Left lobe of liver (tissue), 2 donors: ENCODE data around the gene MEGF11. TPM values are rescaled to one million over a fixed set of nuclear protein-coding genes. Genes with fewer than 3 reads are reported as not detected.

Source experiments
- ATAC-seq: fragments of 200-7000 bp; cut with Tn5 transposase; one replicate; pipeline ENCODE4 v1.9.1; 2020; ENCODE audit warnings: mild to moderate bottlenecking, moderate library complexity
- DNase-seq: peaks from one replicate; pipeline ENCODE4 v3.0.0-alpha.2; 2020; ENCODE audit warnings: low spot score
- total RNA-seq: library from RNA; stranded (reverse); gene quantifications from one replicate; pipeline ENCODE4 v1.2.1, GENCODE V29; 2021
- donor health status: DM: no; HTN: no; CAD: no; lungs with moderate emphysema.
- donor health status: DM: no; HTN: yes; CAD: no.

Gene MEGF11
- total RNA-seq, 1 donor from 2014 or later = not detected

DNA sequence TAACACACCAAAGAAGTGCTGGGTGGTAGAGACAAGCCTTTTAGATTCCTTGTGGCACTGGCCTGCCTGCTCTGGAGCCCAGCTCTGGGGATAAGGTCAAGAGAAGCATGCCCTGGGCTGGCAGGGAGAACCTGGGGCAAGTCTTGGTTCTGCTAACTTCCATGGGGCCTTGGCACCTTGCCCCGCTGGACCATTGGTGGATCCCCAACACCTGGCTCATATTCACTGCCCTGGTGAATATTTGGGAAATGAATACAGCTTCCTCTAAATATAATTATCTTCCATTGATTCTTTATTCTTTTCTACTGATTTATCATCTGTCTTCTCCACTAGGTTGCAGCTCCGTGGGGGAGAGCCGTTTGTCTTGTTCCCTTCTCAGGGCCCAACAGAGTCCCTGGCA lies 294.7 kb downstream of the MEGF11 start:
- ATAC-seq = no peak

DNA sequence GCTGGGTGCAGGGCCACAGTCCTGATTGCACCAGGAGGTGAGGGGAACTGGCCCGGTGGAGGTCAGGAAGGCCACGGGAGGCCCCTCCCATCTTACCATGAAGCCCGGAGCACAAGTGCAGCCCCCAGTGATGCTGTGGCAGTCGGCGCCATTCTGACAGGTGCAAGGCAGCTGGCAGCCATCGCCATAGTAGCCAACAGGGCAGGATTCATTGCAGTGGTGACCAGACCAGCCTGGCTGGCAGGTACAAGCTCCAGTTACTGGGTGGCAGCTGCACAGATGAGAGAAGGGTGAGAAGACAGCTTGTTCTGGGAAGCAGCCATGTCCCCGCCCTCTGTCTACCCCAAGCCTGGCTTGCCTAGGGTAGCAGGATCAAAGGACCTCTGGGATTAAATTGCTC lies 296.1 kb downstream of the MEGF11 start:
- no peak for DNase-seq

More for the DNA sequence above, 294.7 kb downstream of the MEGF11 start:
- DNase-seq = no peak

DNA sequence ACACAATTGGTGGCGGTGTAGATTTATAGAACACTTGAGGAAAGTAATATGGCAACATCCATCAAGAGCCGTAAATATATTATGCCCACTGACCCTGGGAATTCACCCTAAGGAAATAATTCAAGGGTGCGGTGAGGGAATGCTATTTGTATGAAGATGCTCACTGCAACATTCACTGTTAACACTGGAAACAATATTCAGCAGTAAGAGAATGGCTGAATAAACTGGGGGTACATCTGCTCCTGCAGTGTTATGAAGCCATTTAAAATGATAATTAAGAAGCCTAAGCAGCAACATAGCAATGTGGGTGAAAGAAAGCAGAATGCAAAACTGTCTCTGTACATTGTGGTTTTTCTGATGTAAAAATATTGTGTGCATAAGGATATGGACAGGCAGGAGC lies 296.7 kb downstream of the MEGF11 start:
- no peak for DNase-seq
- no peak for ATAC-seq

More for the DNA sequence above, 296.1 kb downstream of the MEGF11 start:
- ATAC-seq = no peak

DNA sequence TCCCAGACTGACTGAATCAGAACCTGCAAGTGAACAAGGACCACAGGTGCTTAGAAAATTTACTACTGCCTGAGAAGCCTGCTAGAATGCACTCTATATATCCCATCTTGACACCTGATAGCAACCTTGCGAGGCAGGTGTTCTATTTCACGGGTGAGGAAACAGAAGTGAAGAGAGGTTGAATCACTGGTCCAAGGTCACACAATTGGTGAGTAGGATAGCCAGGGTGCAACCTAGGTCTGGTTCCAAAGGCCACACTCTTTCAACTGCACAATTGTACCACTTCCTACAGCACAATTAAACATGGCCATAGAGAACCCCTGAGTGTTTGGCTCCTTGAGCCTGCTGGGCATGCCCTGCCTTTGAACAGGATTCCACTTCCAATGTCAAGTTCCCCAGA lies 297.2 kb downstream of the MEGF11 start:
- DNase-seq (no peak), ATAC-seq (no peak)

DNA sequence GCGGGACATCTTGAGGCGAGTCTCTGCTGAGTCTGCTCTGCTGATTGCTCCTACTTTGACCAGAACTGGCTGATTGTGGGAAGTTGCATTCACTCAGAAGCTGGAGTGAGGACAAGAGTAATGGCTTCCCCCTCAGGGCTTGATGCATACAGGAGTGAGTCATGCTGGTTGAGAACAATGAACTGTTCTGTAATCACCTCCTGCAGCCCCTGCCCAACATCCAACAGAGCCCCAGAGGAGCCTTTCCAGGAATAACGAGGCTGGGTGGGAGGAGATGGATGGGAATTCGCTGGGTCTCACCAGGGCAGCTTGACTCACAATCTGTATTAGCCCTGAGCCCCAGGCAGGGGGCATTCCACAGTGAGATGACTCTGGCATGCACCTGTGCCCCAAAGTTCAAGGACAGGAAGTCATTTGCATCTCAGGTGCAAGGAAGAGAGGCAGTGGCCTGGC lies 299.2 kb downstream of the MEGF11 start:
- ATAC-seq = no peak
- DNase-seq = no peak

DNA sequence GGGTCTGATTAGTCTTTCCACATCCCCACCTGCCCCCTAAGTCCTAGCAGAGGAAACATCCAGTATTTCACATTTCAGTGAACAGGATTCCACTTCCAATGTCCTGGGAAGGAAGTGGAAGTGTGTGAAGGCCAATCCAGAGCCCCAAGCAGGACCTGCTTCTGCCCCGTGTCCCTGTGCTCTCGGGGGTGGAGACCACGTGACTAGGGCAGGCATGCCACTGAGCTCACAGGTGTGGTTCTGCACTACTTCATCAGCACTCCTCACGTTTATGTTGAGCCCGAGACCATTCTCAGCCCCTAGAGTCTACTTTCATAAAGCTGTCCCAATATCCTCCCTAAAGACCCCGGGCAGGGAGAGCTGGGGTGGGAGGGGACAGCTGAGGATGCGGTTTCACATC lies 299.9 kb downstream of the MEGF11 start:
- ATAC-seq (no peak), DNase-seq (no peak)

DNA sequence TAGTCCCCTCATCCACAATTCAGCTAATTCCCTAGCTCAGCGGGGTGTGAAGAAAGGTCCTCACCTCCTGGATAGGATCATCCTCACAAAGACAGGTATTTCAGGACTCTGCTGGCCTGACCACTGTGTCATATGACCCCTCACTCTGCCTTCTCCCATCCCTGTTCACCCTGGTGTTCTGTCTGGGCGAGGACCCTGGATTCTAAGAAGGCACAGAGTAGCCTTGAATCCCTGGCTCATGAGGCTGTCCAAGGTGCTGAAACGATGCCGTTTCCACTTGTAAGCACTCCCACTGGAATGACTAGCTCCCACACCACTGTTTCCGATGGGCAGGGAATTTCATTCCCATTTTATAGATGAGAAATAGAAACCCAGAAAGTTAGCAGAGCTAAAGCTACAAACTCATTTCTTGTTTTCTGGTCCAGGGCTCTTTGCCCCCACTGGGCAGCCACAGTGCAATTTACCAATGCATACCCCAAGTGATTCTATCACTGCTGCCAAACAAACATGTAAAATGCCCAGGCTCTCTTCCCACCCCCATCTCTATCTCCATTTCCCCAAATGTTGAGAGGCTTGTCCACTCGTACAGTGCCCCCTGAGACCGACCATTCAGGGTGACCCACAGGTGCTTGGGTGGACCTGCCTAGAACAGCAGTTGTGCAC lies 301.0 kb downstream of the MEGF11 start:
- no peak for DNase-seq

DNA sequence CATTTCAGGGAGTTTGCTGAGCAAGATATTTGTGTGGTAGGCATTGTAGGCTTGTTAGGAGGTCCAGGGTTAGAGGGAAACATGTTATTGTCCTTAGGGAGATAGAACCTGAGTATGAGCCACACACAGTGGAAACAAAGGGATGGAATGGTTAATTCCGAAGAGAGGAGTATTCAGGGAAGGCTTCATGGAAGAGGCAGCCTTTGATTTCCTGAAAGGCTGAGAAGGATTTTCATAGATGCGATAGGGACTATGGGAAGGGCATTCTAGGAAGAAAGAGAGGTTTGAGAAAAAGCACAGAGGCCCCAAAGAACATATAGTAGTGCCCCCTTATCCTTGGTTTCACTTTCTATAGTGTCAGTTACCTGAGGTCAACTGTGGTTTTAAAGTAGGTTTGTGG lies 302.5 kb downstream of the MEGF11 start:
- no peak for DNase-seq
- ATAC-seq = no peak

More for the DNA sequence above, 301.0 kb downstream of the MEGF11 start:
- ATAC-seq = peak; percentile 37

DNA sequence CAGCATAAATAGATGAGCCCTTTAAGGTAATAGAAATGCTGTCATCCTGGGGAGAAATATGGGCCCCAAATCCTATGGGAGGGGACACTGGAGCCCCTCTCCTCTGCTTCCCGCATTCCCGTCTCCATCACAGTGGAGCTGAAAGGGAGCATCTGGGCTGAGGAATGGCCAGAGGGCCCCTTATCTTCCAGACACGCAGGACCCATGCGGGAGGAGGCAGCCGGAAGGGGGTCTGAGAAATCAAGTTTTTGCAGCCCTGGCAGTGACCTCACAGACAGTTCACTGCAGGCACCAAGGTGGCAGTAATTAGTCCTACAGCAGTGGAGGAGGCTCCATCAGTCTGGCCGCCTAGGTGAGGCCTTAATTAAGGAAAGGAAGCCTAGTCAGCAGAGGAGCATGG lies 304.1 kb downstream of the MEGF11 start:
- DNase-seq (no peak), ATAC-seq (no peak)

DNA sequence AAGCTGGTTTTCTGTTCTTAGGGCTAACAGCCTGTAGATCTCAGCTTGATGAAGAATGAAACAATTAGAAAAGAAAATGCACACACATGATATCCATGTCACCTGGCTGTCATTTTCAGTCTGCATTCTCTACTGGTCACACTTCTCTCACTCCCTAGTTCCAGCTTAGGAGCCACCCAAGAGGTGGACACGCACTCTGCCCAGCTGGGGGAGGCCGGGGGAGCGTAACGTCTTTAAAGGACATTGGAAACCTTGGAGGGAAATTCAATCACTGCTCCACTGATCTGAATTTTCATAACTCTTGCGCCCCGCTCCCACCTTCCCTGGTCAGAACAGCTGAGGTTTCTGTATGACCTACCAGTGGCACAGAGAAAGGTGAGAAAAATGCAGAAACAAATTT lies 304.5 kb downstream of the MEGF11 start:
- DNase-seq (no peak), ATAC-seq (no peak)

DNA sequence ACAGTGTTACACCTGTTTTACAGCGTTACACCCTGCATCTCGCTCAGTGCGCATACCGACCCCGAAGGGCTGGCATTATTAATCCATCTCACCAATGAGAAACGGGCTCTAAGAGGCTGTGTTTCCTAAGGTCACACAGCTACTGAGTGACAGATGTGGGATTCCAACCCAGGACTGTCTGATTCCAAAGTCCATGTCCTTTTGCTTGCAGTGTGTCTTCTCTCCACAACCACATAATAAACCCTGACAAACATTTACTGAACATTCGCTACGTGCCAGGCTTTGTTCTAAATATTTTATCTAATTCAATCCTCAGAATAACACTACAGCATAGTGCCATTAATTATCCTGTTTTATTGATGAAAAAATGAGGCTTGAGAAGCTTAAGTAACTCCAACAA lies 305.2 kb downstream of the MEGF11 start:
- ATAC-seq = peak; percentile 86
- DNase-seq = no peak

DNA sequence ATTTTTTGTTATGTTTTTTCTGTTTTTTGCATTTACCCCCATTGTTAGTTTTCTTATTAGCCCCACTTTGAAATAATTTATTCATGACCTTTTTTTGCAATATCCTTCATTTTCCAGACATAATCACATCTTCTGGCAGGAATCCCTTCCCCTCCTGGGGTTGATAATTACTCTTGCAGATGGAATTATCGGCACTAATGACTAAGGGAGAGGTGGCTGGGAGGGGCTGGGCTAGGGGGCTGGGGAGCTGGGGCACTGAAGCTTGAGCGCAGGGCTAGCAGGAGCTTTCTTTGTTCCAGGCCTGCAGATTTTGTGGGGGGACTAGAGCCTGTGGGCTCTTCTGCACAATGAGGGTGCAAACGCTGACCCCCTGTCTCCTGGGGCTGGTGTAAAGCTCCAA lies 306.5 kb downstream of the MEGF11 start:
- no peak for ATAC-seq
- DNase-seq = no peak

DNA sequence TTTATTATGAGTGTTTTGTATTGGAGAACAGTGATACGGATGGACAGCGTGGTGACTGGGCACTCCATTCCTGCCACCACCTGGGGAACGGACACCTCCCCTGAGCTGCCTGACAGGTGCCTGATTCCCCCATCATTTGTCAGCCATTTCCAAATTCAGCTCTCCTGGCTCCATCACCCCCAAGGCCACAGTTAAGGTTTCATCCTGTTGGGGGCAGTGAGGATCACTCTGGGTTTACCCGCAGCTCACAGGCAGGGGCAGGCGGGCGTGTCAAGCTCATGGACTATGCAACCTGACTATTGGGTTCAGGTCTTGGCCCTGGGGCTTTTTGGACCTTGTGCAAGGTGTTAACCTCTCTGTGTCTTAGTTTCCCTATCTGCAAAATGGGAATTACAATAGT lies 307.9 kb downstream of the MEGF11 start:
- DNase-seq = no peak
- no peak for ATAC-seq

DNA sequence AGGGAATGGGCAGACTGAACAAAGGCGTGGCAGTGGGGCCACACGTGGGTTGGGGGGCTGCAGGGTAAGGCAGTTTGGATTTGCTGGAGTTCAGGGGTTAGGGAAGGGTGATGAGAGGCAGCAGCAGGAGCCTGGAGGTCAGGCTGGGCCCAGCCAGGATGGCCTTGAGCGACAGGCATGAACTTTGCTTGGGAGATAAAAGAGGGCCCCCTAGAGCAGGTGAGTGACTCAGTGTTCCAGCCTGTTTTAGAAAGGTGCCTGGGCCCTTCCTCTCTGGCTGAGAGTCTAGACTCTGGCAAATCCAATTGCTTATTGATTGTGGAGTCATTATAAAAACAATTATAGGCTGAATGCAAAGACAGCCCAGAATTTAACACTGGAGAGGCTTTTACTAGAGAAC lies 309.1 kb downstream of the MEGF11 start:
- ATAC-seq = no peak
- DNase-seq = no peak

DNA sequence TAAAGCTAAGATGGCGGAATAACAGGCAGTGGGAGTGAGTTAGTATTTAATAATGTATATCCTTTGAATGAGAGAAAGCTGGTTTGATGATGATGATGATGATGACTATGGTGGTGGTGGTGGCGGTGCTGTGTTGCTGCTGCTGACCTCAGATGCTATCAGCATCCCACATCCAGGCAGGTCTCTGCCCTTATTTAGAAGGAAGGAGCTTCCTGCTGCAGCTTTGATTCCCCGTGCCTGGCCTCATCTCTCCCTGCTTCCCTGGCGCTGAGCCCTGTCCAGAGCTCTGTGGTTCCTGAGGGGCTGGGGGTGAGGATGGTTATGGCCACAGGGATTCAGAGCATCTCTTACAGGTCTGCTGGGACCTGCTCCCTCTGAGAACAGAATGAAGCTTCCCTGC lies 311.1 kb downstream of the MEGF11 start:
- ATAC-seq = no peak

DNA sequence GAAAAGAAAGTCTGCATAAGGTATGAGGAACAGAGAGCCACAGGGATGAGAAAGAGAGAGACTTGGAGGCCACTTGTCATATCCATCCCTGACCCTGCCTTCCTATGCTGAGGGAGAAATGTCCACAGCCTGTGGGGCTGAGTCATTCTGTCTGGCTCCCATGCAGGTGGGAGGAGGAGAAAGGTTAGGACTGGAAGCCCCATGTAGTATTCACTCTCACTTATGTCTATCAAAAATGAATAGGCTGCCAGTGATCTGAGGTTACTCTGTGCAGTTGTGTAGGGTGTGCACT lies 313.0 kb downstream of the MEGF11 start:
- no peak for DNase-seq
- no peak for ATAC-seq

More for the DNA sequence above, 311.1 kb downstream of the MEGF11 start:
- DNase-seq = no peak

DNA sequence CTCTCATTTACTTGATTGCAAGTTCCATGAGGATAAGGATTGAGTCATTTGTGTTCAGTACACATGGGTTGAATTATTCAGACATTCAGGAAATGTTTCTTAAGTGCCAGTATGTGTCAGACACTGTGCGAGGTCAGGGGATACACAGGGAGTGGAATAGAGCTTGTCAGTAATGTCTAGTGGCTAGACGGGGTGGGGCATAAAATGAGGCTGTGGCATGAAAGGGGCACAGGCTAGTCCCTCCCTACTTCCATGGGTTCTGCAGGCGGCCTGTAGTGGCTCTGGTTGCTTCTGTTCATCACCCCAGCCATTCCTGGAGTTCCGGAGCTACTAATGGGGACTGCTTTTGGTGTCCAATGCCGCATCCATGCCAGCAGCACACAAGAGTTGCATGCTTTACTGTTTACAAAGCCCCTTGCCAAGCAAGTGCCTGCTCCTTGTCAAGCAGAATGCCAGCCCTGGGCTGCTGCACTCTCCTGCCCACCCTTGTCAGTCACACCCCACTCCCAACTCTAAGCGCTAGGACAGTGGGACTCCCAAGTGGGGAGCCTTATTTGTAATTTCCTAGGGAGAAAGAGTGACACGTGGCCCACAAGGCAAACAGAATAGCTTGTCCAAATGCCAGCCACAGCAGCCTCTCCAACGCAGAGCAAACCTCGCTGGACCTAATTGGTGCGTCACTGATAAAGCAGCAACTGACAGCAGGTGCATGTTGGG lies 313.5 kb downstream of the MEGF11 start:
- DNase-seq (no peak), ATAC-seq (no peak)

DNA sequence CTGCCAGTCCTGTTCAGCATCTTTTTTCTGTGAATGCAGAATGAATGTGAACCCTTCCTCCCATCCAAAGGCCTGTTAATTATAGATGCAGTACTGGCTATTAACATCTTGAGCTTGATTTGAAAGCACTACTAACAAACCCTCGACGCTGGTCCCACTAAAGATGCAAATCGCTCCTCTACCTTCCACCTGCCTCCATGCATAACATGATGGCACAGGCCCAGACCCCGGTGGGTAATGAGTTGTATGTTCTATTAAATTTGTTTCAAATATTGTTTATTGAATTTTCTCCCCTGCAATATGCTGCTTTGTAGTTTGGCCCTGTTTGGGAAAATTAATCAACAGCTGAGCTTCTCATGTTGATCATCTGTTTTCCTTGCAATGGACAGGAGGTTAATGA lies 314.9 kb downstream of the MEGF11 start:
- ATAC-seq (no peak), DNase-seq (no peak)

DNA sequence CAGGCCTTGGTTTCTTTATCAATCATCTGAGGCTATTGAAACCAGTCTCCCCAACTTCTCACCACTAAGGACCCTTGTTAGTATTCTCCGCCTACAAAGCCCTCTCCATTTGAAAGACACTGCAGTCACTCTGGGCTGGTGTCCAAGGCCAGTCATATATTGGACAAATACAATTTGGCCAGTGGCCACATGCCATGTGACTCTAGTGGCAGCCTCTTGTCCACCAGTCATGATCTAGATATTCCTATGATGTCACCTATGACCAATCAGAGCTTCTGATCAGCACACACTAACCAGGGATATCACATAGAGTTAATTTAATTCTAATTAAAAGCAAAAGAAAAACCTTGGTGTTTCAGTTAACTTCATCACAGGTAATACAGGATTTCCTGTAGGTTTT lies 316.1 kb downstream of the MEGF11 start:
- ATAC-seq (no peak), DNase-seq (no peak)

DNA sequence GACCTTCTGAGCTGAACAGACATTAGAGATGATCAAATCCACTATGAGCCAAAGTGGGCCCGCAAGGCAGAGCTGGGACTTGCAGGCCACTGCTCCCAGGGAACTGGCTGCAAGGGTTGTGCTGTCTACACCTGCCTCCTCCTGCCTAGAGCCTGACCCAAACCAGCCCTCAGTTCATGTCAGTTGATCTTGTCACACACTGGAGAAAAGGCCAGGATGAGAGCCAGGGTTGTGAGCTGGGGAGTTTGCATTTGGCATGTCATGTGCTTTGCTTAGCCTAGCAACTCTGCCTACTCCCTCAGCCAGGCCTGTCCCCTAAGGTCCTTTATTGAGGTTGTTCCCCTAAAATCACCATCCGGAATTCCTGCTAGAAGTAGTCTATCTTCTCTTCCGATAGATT lies 316.5 kb downstream of the MEGF11 start:
- ATAC-seq (no peak), DNase-seq (no peak)

DNA sequence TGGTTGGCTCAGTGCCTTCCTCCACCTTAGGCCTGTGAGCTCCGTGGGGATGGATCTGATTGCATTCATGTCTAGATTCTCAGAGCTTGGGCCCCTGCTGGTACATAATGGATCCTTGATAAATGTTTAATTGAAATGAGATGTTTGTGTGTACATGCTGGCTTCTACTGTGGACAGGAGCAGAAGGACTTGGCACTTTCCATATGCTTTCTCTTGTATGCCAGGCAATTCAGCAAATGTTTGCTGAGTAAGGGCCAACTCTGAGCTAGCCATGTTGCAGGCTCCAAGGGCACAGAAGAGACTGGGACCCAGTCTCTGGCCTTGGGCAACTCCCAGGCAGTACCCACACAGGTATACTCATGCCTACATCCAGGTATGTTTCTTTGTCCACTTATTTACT lies 317.3 kb downstream of the MEGF11 start:
- DNase-seq (no peak), ATAC-seq (no peak)

DNA sequence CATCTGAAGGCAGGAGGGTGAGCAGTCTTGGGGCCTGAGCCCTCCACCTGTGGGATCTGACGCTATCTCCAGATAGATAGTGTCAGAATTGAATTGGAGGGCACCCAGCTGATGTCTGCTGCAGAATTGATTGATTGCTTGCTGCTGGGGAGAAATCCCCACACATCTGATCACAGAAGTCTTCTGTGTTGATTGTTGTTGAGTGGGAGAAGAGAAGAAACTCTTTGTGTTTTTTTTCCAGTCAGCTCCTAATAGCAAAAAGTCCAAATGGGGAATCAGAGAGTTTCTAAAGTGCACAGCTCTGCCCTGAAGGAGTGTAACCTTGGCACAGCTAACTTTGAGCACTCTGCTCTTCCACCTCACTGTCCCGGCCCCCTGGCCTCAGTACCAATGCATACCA lies 318.2 kb downstream of the MEGF11 start:
- no peak for ATAC-seq
- no peak for DNase-seq

DNA sequence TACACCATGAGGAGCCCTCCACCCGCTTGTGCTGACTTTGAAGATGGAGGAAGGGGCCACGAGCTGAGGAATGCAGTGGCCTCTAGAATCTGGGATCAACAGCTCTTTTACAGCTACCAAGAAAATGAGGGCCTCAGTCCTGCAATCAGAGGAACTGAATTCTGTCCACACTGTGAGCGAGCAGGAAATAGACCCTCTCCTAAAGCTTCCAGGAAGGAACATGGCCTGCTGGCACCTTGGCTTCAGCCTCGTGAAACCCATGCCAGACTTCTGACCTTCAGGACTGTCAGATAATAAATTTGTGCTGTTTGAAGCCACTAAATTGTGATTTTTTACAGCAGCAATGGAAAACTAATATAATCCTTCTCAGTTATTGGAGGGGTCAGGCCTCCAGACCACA lies 322.3 kb downstream of the MEGF11 start:
- no peak for DNase-seq
- no peak for ATAC-seq
